HepG2 (cell line): Measurements from ENCODE around the gene RAD23A. TPM values are rescaled to one million over a fixed set of nuclear protein-coding genes. Genes with fewer than 3 reads are reported as not detected.

Experiments
- CENPBD1 ChIP-seq: sonication (generic); formaldehyde crosslinking; IDR thresholded peaks from 2 replicates; pipeline ENCODE4 v1.8.0; 2022; ENCODE audit warnings: missing genetic modification reagents, low read depth, mild to moderate bottlenecking, borderline replicate concordance
- GMEB2 ChIP-seq: IDR thresholded peaks from 2 replicates; pipeline ENCODE4 v1.6.1; 2016; ENCODE audit warnings: missing biosample characterization, missing genetic modification reagents, low read depth
- JUN ChIP-seq: sonication (generic); formaldehyde crosslinking; IDR thresholded peaks from 2 replicates; pipeline ENCODE4 v1.4.0; 2020; ENCODE audit warnings: mild to moderate bottlenecking, missing genetic modification reagents
- PHF8 ChIP-seq: sonication (generic); formaldehyde crosslinking; IDR thresholded peaks from 2 replicates; pipeline ENCODE4 v1.5.0; 2020; ENCODE audit warnings: missing genetic modification reagents
- REST ChIP-seq, 2 experiments: IDR thresholded peaks; 2 replicates each; pipeline ENCODE4 v1.6.1; 2011 to 2012; ENCODE audit warnings: low read length in 2 of 2, borderline replicate concordance in 1 of 2, low read depth in 1 of 2, mild to moderate bottlenecking in 1 of 2, moderate library complexity in 1 of 2
- SMAD9 ChIP-seq: sonication (generic); formaldehyde crosslinking; IDR thresholded peaks from 2 replicates; pipeline ENCODE4 v1.5.1; 2020; ENCODE audit warnings: mild to moderate bottlenecking, missing genetic modification reagents
- SP2 ChIP-seq: sonication (generic); formaldehyde crosslinking; IDR thresholded peaks from 2 replicates; pipeline ENCODE4 v1.5.1; 2020; ENCODE audit warnings: mild to moderate bottlenecking, missing genetic modification reagents
- SUZ12 ChIP-seq: fragments of 150-350 bp; IDR thresholded peaks from 2 replicates; pipeline ENCODE4 v1.6.1; 2014; ENCODE audit warnings: low read depth, low read length
- TOE1 ChIP-seq: sonication (generic); formaldehyde crosslinking; IDR thresholded peaks from 2 replicates; pipeline ENCODE4 v1.4.0; 2020; ENCODE audit warnings: mild to moderate bottlenecking, missing genetic modification reagents
- WIZ ChIP-seq: sonication (generic); formaldehyde crosslinking; IDR thresholded peaks from 2 replicates; pipeline ENCODE4 v1.5.1; 2020; ENCODE audit warnings: mild to moderate bottlenecking, missing genetic modification reagents
- ZFP36L1 ChIP-seq: sonication (generic); formaldehyde crosslinking; IDR thresholded peaks from 2 replicates; pipeline ENCODE4 v1.8.0; 2022; ENCODE audit warnings: mild to moderate bottlenecking, missing genetic modification reagents, moderate library complexity
- ZFP41 ChIP-seq: sonication (generic); formaldehyde crosslinking; IDR thresholded peaks from 2 replicates; pipeline ENCODE4 v1.4.0; 2020; ENCODE audit warnings: mild to moderate bottlenecking, missing genetic modification reagents, borderline replicate concordance
- ZNF17 ChIP-seq: sonication (generic); formaldehyde crosslinking; IDR thresholded peaks from 2 replicates; pipeline ENCODE4 v1.5.0; 2020; ENCODE audit warnings: mild to moderate bottlenecking, missing genetic modification reagents
- ZNF225 ChIP-seq: sonication (generic); formaldehyde crosslinking; IDR thresholded peaks from 2 replicates; pipeline ENCODE4 v1.4.0; 2020; ENCODE audit warnings: mild to moderate bottlenecking, missing genetic modification reagents
- ZNF562 ChIP-seq: sonication (generic); formaldehyde crosslinking; IDR thresholded peaks from 2 replicates; pipeline ENCODE4 v1.8.0; 2022; ENCODE audit warnings: missing genetic modification reagents, borderline replicate concordance
- ZNF724P ChIP-seq: sonication (generic); formaldehyde crosslinking; IDR thresholded peaks from 2 replicates; pipeline ENCODE4 v1.8.0; 2022; ENCODE audit warnings: missing genetic modification reagents, borderline replicate concordance
- ZSCAN5A ChIP-seq: sonication (generic); formaldehyde crosslinking; IDR thresholded peaks from 2 replicates; pipeline ENCODE4 v1.8.0; 2022; ENCODE audit warnings: mild to moderate bottlenecking, missing genetic modification reagents, borderline replicate concordance
- polyA plus RNA-seq, 8 experiments: library from polyadenylated mRNA; depleted of rRNA in 3 of 8; stranded (reverse) in 7 of 8; unstranded in 1 of 8; fragments of >200 nt; fragmentation: Illumina TruSeq in 4 of 8; extraction: Trizol in 4 of 8; gene quantifications; 2 replicates each; pipeline versions ENCODE4 v1.2.1 to v1.2.3, GENCODE V29; 2011 to 2016; ENCODE audit warnings: low read depth in 4 of 8, missing spikeins in 1 of 8, mixed read lengths in 1 of 8; ENCODE audit not compliant: insufficient read depth in 1 of 8
- total RNA-seq, 5 experiments: library from RNA; depleted of rRNA; stranded (reverse); fragments of >200 nt; fragmentation: Illumina TruSeq; extraction: Trizol; gene quantifications; 2 replicates each; pipeline ENCODE4 v1.2.3, GENCODE V29; 2016; ENCODE audit warnings: low read depth in 1 of 5
- TF ChIP-seq, protein P1 (sequence below): sonication (generic); formaldehyde crosslinking; IDR thresholded peaks from 2 replicates; pipeline ENCODE4 v1.4.0; 2020; ENCODE audit warnings: missing genetic modification reagents
- TF ChIP-seq, protein P2 (sequence below): sonication (generic); formaldehyde crosslinking; IDR thresholded peaks from 2 replicates; pipeline ENCODE4 v1.8.0; 2023; ENCODE audit warnings: mild to moderate bottlenecking, missing genetic modification reagents

The RAD23A gene
- total and polyA plus RNA-seq, 2 of the 13 experiments (the other 11 are each of a cell fraction or from before 2014, with no cell fraction given), result 42.5 to 54.2 TPM

- TF ChIP-seq ZNF17 (CRISPR knock-in tag), result no peak
- TF ChIP-seq ZNF562 (CRISPR knock-in tag), result no peak
- TF ChIP-seq ZNF724P (CRISPR knock-in tag), result no peak
- TF ChIP-seq SUZ12, result no peak
- no peak for TF ChIP-seq CENPBD1 (CRISPR knock-in tag)
- no peak for TF ChIP-seq WIZ (CRISPR knock-in tag)
- TF ChIP-seq ZNF225 (CRISPR knock-in tag), result peak; percentile 37; the same call in 1 of the 2 replicates
- no peak for TF ChIP-seq GMEB2 (CRISPR knock-in tag)
- TF ChIP-seq JUN (CRISPR knock-in tag), result no peak
- TF ChIP-seq PHF8, result peak; percentile 46; the same call in 1 of the 2 replicates
- no peak for TF ChIP-seq ZSCAN5A
- no peak for TF ChIP-seq REST (IDR thresholded peaks at IDR 0.05; ENCODE audit: borderline replicate concordance in 1 of 2, low read depth in 1 of 2, low read length in 2 of 2)
- TF ChIP-seq SMAD9 (CRISPR knock-in tag), result no peak
- TF ChIP-seq SP2, result no peak; the same call in 1 of the 2 replicates
- TF ChIP-seq ZFP36L1 (CRISPR knock-in tag), result no peak
- TF ChIP-seq, protein P1, sequence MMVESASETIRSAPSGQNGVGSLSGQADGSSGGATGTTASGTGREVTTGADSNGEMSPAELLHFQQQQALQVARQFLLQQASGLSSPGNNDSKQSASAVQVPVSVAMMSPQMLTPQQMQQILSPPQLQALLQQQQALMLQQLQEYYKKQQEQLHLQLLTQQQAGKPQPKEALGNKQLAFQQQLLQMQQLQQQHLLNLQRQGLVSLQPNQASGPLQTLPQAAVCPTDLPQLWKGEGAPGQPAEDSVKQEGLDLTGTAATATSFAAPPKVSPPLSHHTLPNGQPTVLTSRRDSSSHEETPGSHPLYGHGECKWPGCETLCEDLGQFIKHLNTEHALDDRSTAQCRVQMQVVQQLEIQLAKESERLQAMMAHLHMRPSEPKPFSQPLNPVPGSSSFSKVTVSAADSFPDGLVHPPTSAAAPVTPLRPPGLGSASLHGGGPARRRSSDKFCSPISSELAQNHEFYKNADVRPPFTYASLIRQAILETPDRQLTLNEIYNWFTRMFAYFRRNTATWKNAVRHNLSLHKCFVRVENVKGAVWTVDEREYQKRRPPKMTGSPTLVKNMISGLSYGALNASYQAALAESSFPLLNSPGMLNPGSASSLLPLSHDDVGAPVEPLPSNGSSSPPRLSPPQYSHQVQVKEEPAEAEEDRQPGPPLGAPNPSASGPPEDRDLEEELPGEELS (CRISPR knock-in tag), result no peak
- TF ChIP-seq, protein P2, sequence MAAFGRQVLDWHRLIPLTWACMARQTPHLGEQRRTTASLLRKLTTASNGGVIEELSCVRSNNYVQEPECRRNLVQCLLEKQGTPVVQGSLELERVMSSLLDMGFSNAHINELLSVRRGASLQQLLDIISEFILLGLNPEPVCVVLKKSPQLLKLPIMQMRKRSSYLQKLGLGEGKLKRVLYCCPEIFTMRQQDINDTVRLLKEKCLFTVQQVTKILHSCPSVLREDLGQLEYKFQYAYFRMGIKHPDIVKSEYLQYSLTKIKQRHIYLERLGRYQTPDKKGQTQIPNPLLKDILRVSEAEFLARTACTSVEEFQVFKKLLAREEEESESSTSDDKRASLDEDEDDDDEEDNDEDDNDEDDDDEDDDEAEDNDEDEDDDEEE (CRISPR knock-in tag), result no peak
- no peak for TF ChIP-seq TOE1
- peak; percentile 62; the same call in 1 of the 2 replicates for TF ChIP-seq ZFP41 (CRISPR knock-in tag)
Observed at GRCh38 chr19:12965017-12965811, 19.6 kb downstream of the RAD23A start (continued).
